Measurements from ENCODE around the gene MAP4K2.
A peak's percentile ranks its signal among the peaks of the same experiment; 100 is the strongest.

MAP4K2 gene

DNA sequence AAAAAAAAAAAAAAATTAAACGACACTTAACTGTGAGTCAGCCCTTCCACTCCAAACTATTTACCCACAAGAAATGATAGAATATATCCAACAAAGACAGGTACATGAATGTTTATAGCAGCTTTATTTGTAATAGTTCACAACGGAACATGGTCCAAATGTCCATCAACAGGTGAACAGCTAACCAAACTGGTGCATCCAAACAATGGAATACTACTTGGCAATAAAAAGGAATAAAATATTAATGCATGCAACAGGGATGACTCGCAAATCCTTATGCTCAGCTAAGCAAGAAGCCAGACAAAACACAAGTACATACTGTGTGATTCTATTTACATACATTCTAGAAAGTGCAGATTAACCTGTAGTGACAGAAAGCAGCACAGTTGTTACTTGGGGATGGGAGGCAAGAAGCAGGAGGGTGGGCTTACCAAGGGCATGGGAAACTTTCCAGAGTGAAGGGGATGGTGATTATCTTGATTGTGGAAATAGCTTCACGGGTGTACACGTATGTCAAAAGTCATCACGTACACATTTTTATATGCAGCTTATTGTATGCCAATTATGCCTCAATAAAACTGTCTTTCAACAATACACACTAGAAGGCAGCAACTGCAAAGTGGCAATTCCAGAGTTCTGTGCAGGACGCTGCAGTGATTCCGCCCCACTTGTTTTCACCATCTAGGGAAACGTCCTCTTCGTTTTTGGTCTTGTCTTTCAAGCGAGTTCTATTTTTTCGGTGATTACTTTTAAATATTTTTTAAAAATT is 18.0 kb downstream of the MAP4K2 start:
- no peak overlapping the region for H3K27ac ChIP-seq
- TF ChIP-seq CTCF (conservative IDR thresholded peaks at IDR 0.05) (no peak), ZFX (IDR thresholded peaks at IDR 0.05) (no peak)

DNA sequence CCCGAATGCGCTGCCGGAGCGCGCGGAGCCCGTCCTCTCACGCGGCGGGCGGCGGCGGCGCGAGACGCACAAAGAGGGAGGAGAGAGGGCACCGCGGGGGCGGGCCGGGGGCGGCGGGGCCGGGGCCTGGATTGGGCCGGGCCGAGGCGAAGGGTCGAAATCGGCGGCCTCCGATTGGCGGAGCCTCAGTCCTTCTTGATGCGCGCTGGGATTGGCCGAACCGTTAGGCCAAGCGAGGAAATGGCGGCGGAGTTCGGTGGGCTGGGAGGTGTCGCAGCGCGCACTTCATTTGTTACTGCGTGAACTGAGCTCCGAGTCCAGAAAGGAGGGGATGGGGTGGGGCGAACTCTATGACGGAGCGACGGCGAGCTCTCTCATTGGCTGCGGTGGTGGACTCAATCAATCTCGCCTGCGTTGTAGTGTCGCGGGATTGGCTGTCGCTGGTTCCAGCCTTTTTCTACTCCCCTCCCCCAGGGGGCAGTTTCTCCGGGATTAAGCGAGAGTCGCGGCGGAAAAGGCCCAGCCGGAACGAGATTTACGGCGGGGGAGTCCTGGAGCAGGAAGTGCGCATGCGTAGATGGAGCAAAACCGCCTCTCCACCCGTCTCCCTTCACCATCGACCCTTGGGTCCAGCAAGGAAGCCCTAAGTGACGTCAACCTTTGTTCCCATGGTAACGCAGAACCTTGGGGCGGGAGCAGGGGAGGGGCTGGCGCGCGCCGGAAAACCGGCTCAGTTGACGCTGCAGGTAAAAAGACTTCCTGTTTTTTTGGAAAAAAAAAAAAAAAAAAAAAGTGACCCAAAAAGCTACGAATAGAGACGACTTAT is 24.3 kb downstream of the MAP4K2 start, which contains the start of gene SF1:
SF1 (minus strand) TSS at position 70 of the 826 bp plus-strand sequence. CDS start 150 bp downstream, outside the sequence.
- TF ChIP-seq ZFX (IDR thresholded peaks at IDR 0.05) (no peak), CTCF (conservative IDR thresholded peaks at IDR 0.05) (no peak)
- H3K27ac ChIP-seq = peak within 1 kb of the TSS; percentile 97

GRCh38 chr11:64778223-64778472 is 24.9 kb downstream of the MAP4K2 start:
- no peak for TF ChIP-seq CTCF (conservative IDR thresholded peaks at IDR 0.05)
- peak; percentile 84 for TF ChIP-seq ZFX (IDR thresholded peaks at IDR 0.05)
- peak overlapping the region; percentile 97 for H3K27ac ChIP-seq

GRCh38 chr11:64777449-64778222 is 25.4 kb downstream of the MAP4K2 start:
- TF ChIP-seq ZFX (IDR thresholded peaks at IDR 0.05) = no peak
- TF ChIP-seq CTCF (conservative IDR thresholded peaks at IDR 0.05) = no peak
- peak overlapping the region; percentile 97 for H3K27ac ChIP-seq

DNA sequence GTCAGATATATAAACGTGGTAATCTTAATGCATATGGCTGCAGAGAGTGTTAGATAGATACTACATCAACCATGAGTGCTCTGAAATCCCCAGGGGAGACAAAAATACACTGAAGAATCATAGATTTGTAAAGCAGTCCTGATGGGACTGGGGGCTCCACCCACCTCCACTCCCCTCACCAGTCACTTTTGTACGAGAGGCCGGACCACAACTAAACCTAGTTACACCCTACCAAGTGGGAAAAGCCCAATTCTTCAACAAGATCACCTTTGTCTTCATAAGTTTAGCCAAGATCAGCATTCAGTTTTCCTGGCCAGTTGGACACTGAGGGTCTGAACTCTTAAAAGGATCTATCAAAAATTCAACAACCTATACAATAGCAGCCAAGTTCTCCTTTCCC is 26.1 kb downstream of the MAP4K2 start:
- H3K27ac ChIP-seq = peak overlapping the region; percentile 97; the same call in 1 of the 2 replicates
- no peak for TF ChIP-seq ZFX (IDR thresholded peaks at IDR 0.05)
- no peak for TF ChIP-seq CTCF (conservative IDR thresholded peaks at IDR 0.05)

DNA sequence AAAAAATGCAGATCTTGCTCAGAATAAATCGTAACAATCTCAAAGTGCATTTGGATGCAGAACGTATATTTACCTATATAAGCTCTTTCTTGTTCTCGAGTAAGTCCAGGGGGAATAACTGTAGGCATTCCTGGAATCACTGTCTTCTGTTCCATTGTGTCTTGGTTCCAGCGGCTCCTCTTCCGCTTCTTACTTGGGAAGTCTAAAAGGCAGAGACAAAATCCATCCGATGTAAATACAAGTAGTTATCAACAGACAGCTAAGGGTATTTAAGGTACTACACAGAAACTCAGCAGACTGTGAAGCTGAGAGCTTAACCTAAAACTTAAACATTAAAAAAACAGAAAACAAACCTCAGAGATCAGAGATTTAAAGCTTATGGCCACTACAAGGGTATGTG is 26.6 kb downstream of the MAP4K2 start:
- H3K27ac ChIP-seq = no peak overlapping the region
- TF ChIP-seq ZFX (IDR thresholded peaks at IDR 0.05) = no peak
- no peak for TF ChIP-seq CTCF (conservative IDR thresholded peaks at IDR 0.05)

Data from C4-2B (cell line).